Astrocyte of the cerebellum (primary cell): ENCODE results near the gene CDV3.
A peak's percentile ranks its signal among the peaks of the same experiment; 100 is the strongest.

Source experiments
- DNase-seq: peaks from one replicate; pipeline ENCODE4 v3.0.0-alpha.2; 2011; ENCODE audit warnings: low read depth
- H3K4me3 ChIP-seq: 2 replicates; pipeline ENCODE4 v1.5.1; 2011; ENCODE audit warnings: mild to moderate bottlenecking, low read depth, low read length, moderate library complexity
- CTCF ChIP-seq: IDR thresholded peaks from 2 replicates; pipeline ENCODE4 v1.5.1; 2012; ENCODE audit warnings: low read length, low read depth, moderate library complexity, mild to moderate bottlenecking; ENCODE audit errors: missing control alignments
- in situ Hi-C: cut with HindIII; loops from 2 replicates; pipeline ENCODE4 v1.10.0; 2017; ENCODE audit warnings: low sequenced_read_pairs

CDV3 gene

GRCh38 chr3:133568294-133569014, 5.0 kb upstream of the CDV3 start:
- H3K4me3 ChIP-seq = no peak overlapping the region
- TF ChIP-seq CTCF = no peak
- DNase-seq = no peak
- in situ Hi-C loops = no loop called here

- peak; percentile 86 for DNase-seq
- no peak overlapping the region for H3K4me3 ChIP-seq
- TF ChIP-seq CTCF = no peak
- in situ Hi-C loops = no loop called here
Observed at GRCh38 chr3:133570139-133570936, 3.1 kb upstream of the CDV3 start.

- in situ Hi-C loops = no loop called here
- DNase-seq = no peak
- no peak overlapping the region for H3K4me3 ChIP-seq
- TF ChIP-seq CTCF = no peak
Observed at GRCh38 chr3:133570937-133571320, 2.6 kb upstream of the CDV3 start.

GRCh38 chr3:133572158-133573053, 1.1 kb upstream of the CDV3 start:
- in situ Hi-C loops = no loop called here
- peak overlapping the region; percentile 2 for H3K4me3 ChIP-seq
- no peak for DNase-seq
- no peak for TF ChIP-seq CTCF

GRCh38 chr3:133573054-133573628, 345 bp upstream of the CDV3 start:
- TF ChIP-seq CTCF = peak; percentile 18
- H3K4me3 ChIP-seq = peak overlapping the region; percentile 88
- in situ Hi-C loops = no loop called here
- peak; percentile 100 for DNase-seq
